ENCODE results near the gene GPR15.

Gene GPR15

GRCh38 chr3:98561727-98562521, 30.1 kb downstream of the GPR15 start:
- Histone ChIP-seq H3K27me3 (ENCODE audit: low read depth, low read length) (no peaks in the 10 kb centered on the region), H3K27ac (ENCODE audit: low read length) (no peak overlapping the region), H3K36me3 (ENCODE audit: control insufficient read depth in 1 of 2, insufficient read depth in 2 of 2, low read length in 2 of 2) (no peaks in the 10 kb centered on the region), H3K4me1 (ENCODE audit: control insufficient read depth in 1 of 2, insufficient read depth in 2 of 2, low read length in 2 of 2) (no peaks in the 10 kb centered on the region), H3K4me3 (ENCODE audit: low read depth in 1 of 2, low read length in 2 of 2) (no peak overlapping the region), H3K9me3 (ENCODE audit: control insufficient read depth in 1 of 2, low read length in 2 of 2) (no peaks in the 10 kb centered on the region)

- H3K9me3 ChIP-seq (ENCODE audit: control insufficient read depth in 1 of 2, low read length in 2 of 2) = no peaks in the 10 kb centered on the region
- H3K36me3 ChIP-seq (ENCODE audit: control insufficient read depth in 1 of 2, insufficient read depth in 2 of 2, low read length in 2 of 2) = no peaks in the 10 kb centered on the region
- no peak overlapping the region for H3K27ac ChIP-seq (ENCODE audit: low read length)
- no peak overlapping the region for H3K4me3 ChIP-seq (ENCODE audit: low read depth in 1 of 2, low read length in 2 of 2)
- H3K27me3 ChIP-seq (ENCODE audit: low read depth, low read length) = no peaks in the 10 kb centered on the region
- H3K4me1 ChIP-seq (ENCODE audit: control insufficient read depth in 1 of 2, insufficient read depth in 2 of 2, low read length in 2 of 2) = no peaks in the 10 kb centered on the region
These were observed 32.0 kb downstream of the GPR15 start for GRCh38 chr3:98563661-98564281.

GRCh38 chr3:98564282-98565005, 32.7 kb downstream of the GPR15 start:
- Histone ChIP-seq H3K36me3 (ENCODE audit: control insufficient read depth in 1 of 2, insufficient read depth in 2 of 2, low read length in 2 of 2) (no peaks in the 10 kb centered on the region), H3K4me1 (ENCODE audit: control insufficient read depth in 1 of 2, insufficient read depth in 2 of 2, low read length in 2 of 2) (no peaks in the 10 kb centered on the region), H3K9me3 (ENCODE audit: control insufficient read depth in 1 of 2, low read length in 2 of 2) (no peaks in the 10 kb centered on the region), H3K27me3 (ENCODE audit: low read depth, low read length) (no peaks in the 10 kb centered on the region), H3K27ac (ENCODE audit: low read length) (no peak overlapping the region), H3K4me3 (ENCODE audit: low read depth in 1 of 2, low read length in 2 of 2) (no peak overlapping the region)

- Histone ChIP-seq H3K27me3 (ENCODE audit: low read depth, low read length) (no peaks in the 10 kb centered on the region), H3K4me3 (ENCODE audit: low read depth in 1 of 2, low read length in 2 of 2) (no peak overlapping the region), H3K36me3 (ENCODE audit: control insufficient read depth in 1 of 2, insufficient read depth in 2 of 2, low read length in 2 of 2) (no peaks in the 10 kb centered on the region), H3K27ac (ENCODE audit: low read length) (no peak overlapping the region), H3K9me3 (ENCODE audit: control insufficient read depth in 1 of 2, low read length in 2 of 2) (no peaks in the 10 kb centered on the region), H3K4me1 (ENCODE audit: control insufficient read depth in 1 of 2, insufficient read depth in 2 of 2, low read length in 2 of 2) (no peaks in the 10 kb centered on the region)
These were observed 33.5 kb downstream of the GPR15 start for GRCh38 chr3:98565237-98565643.

- Histone ChIP-seq H3K9me3 (ENCODE audit: control insufficient read depth in 1 of 2, low read length in 2 of 2) (no peaks in the 10 kb centered on the region), H3K27me3 (ENCODE audit: low read depth, low read length) (no peaks in the 10 kb centered on the region), H3K4me1 (ENCODE audit: control insufficient read depth in 1 of 2, insufficient read depth in 2 of 2, low read length in 2 of 2) (no peaks in the 10 kb centered on the region), H3K4me3 (ENCODE audit: low read depth in 1 of 2, low read length in 2 of 2) (no peak overlapping the region), H3K36me3 (ENCODE audit: control insufficient read depth in 1 of 2, insufficient read depth in 2 of 2, low read length in 2 of 2) (no peaks in the 10 kb centered on the region), H3K27ac (ENCODE audit: low read length) (no peak overlapping the region)
These were observed 34.1 kb downstream of the GPR15 start for GRCh38 chr3:98565843-98566242.

GRCh38 chr3:98567666-98568270, 36.0 kb downstream of the GPR15 start:
- Histone ChIP-seq H3K4me1 (ENCODE audit: control insufficient read depth in 1 of 2, insufficient read depth in 2 of 2, low read length in 2 of 2) (no peaks in the 10 kb centered on the region), H3K4me3 (ENCODE audit: low read depth in 1 of 2, low read length in 2 of 2) (no peak overlapping the region), H3K36me3 (ENCODE audit: control insufficient read depth in 1 of 2, insufficient read depth in 2 of 2, low read length in 2 of 2) (no peaks in the 10 kb centered on the region), H3K27ac (ENCODE audit: low read length) (no peak overlapping the region), H3K27me3 (ENCODE audit: low read depth, low read length) (no peaks in the 10 kb centered on the region), H3K9me3 (ENCODE audit: control insufficient read depth in 1 of 2, low read length in 2 of 2) (no peaks in the 10 kb centered on the region)

- Histone ChIP-seq H3K4me1 (ENCODE audit: control insufficient read depth in 1 of 2, insufficient read depth in 2 of 2, low read length in 2 of 2) (no peaks in the 10 kb centered on the region), H3K4me3 (ENCODE audit: low read depth in 1 of 2, low read length in 2 of 2) (no peak overlapping the region), H3K36me3 (ENCODE audit: control insufficient read depth in 1 of 2, insufficient read depth in 2 of 2, low read length in 2 of 2) (no peaks in the 10 kb centered on the region), H3K27me3 (ENCODE audit: low read depth, low read length) (no peaks in the 10 kb centered on the region), H3K9me3 (ENCODE audit: control insufficient read depth in 1 of 2, low read length in 2 of 2) (no peaks in the 10 kb centered on the region), H3K27ac (ENCODE audit: low read length) (no peak overlapping the region)
These were observed 36.6 kb downstream of the GPR15 start for GRCh38 chr3:98568402-98568801.

GRCh38 chr3:98573181-98573728, 41.5 kb downstream of the GPR15 start:
- no peak overlapping the region for H3K4me3 ChIP-seq (ENCODE audit: low read depth in 1 of 2, low read length in 2 of 2)
- no peaks in the 10 kb centered on the region for H3K4me1 ChIP-seq (ENCODE audit: control insufficient read depth in 1 of 2, insufficient read depth in 2 of 2, low read length in 2 of 2)
- no peak overlapping the region for H3K27ac ChIP-seq (ENCODE audit: low read length)
- H3K9me3 ChIP-seq (ENCODE audit: control insufficient read depth in 1 of 2, low read length in 2 of 2) = no peaks in the 10 kb centered on the region
- peaks cover 7 to 15% of the 10 kb centered on the region in 2 donors for H3K36me3 ChIP-seq (ENCODE audit: control insufficient read depth in 1 of 2, insufficient read depth in 2 of 2, low read length in 2 of 2)
- no peaks in the 10 kb centered on the region for H3K27me3 ChIP-seq (ENCODE audit: low read depth, low read length)

- Histone ChIP-seq H3K4me1 (ENCODE audit: control insufficient read depth in 1 of 2, insufficient read depth in 2 of 2, low read length in 2 of 2) (no peaks in the 10 kb centered on the region), H3K27ac (ENCODE audit: low read length) (no peak overlapping the region)
These were observed 42.4 kb downstream of the GPR15 start for GRCh38 chr3:98574132-98574531.

GRCh38 chr3:98577178-98577895, 45.6 kb downstream of the GPR15 start:
- Histone ChIP-seq H3K27me3 (ENCODE audit: low read depth, low read length) (no peaks in the 10 kb centered on the region), H3K27ac (ENCODE audit: low read length) (no peak overlapping the region), H3K4me1 (ENCODE audit: control insufficient read depth in 1 of 2, insufficient read depth in 2 of 2, low read length in 2 of 2) (no peaks in the 10 kb centered on the region), H3K9me3 (ENCODE audit: control insufficient read depth in 1 of 2, low read length in 2 of 2) (no peaks in the 10 kb centered on the region), H3K36me3 (ENCODE audit: control insufficient read depth in 1 of 2, insufficient read depth in 2 of 2, low read length in 2 of 2) (peaks cover 17 to 26% of the 10 kb centered on the region in 2 donors), H3K4me3 (ENCODE audit: low read depth in 1 of 2, low read length in 2 of 2) (no peak overlapping the region)

More at GRCh38 chr3:98574132-98574531, 42.4 kb downstream of the GPR15 start:
- Histone ChIP-seq H3K36me3 (ENCODE audit: control insufficient read depth in 1 of 2, insufficient read depth in 2 of 2, low read length in 2 of 2) (peaks cover 7 to 21% of the 10 kb centered on the region in 2 donors), H3K9me3 (ENCODE audit: control insufficient read depth in 1 of 2, low read length in 2 of 2) (no peaks in the 10 kb centered on the region), H3K27me3 (ENCODE audit: low read depth, low read length) (no peaks in the 10 kb centered on the region), H3K4me3 (ENCODE audit: low read depth in 1 of 2, low read length in 2 of 2) (no peak overlapping the region)

Data from muscle layer of duodenum (tissue), 2 donors.